ENCODE data around the gene DLEC1.

DNA sequence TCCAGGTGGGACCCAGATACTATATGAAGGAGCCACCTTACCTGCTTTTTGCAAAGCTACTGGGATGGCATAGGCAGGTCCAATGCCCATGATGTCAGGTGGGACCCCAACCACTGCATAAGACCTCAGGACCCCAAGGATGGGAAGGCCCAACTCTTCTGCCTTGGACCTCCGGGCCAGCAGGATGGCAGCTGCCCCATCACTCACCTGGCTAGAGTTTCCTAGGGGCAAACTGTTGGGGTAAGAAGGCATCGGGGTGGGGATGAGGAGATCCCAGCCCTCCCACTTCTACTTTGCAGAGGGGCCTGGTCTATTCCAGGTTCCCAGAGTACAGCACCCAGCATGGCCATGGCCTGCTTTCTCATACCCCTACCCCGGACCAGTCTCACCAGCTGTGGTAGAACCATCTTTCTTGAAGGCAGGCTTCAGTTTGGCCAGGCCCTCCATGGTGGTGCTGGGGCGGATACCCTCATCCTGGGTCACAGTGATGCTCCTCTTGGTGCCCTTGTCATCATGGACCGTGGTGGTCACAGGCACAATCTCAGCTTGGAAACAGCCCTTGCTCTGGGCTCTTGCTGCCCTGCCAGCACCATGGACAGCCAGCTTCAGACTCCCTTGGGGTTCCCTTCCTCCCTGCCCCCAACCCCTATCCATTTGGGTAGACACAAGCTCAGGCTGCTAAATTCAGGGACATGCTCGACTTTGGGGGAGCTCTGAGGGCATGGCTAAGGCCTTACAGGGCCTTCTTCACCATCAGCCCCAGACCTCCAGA, 87.3 kb downstream of the DLEC1 start:
- TF ChIP-seq, protein P1, sequence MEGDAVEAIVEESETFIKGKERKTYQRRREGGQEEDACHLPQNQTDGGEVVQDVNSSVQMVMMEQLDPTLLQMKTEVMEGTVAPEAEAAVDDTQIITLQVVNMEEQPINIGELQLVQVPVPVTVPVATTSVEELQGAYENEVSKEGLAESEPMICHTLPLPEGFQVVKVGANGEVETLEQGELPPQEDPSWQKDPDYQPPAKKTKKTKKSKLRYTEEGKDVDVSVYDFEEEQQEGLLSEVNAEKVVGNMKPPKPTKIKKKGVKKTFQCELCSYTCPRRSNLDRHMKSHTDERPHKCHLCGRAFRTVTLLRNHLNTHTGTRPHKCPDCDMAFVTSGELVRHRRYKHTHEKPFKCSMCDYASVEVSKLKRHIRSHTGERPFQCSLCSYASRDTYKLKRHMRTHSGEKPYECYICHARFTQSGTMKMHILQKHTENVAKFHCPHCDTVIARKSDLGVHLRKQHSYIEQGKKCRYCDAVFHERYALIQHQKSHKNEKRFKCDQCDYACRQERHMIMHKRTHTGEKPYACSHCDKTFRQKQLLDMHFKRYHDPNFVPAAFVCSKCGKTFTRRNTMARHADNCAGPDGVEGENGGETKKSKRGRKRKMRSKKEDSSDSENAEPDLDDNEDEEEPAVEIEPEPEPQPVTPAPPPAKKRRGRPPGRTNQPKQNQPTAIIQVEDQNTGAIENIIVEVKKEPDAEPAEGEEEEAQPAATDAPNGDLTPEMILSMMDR (IDR thresholded peaks at IDR 0.05): no peak
- no peak for TF ChIP-seq POLR2AphosphoS5 (IDR thresholded peaks at IDR 0.05)

Measured in gastroesophageal sphincter (tissue), 3 donors.